Measurements from ENCODE around the gene RMC1.

GRCh38 chr18:23569299-23570063 is 66.2 kb downstream of the RMC1 start:
- TF ChIP-seq, protein P1, sequence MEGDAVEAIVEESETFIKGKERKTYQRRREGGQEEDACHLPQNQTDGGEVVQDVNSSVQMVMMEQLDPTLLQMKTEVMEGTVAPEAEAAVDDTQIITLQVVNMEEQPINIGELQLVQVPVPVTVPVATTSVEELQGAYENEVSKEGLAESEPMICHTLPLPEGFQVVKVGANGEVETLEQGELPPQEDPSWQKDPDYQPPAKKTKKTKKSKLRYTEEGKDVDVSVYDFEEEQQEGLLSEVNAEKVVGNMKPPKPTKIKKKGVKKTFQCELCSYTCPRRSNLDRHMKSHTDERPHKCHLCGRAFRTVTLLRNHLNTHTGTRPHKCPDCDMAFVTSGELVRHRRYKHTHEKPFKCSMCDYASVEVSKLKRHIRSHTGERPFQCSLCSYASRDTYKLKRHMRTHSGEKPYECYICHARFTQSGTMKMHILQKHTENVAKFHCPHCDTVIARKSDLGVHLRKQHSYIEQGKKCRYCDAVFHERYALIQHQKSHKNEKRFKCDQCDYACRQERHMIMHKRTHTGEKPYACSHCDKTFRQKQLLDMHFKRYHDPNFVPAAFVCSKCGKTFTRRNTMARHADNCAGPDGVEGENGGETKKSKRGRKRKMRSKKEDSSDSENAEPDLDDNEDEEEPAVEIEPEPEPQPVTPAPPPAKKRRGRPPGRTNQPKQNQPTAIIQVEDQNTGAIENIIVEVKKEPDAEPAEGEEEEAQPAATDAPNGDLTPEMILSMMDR (IDR thresholded peaks at IDR 0.05; ENCODE audit: insufficient read depth, low read length), result no peak
- no peak for TF ChIP-seq POLR2AphosphoS5 (IDR thresholded peaks at IDR 0.05; ENCODE audit: low read depth)
- TF ChIP-seq GABPA (IDR thresholded peaks at IDR 0.05; ENCODE audit: low read depth), result no peak
